HEK293T (cell line): ENCODE measurements around the gene KDM2A.

ENCODE experiments used
- L3MBTL2 ChIP-seq: fragments of 450-650 bp; conservative IDR thresholded peaks from 2 replicates; pipeline ENCODE4 v1.6.1; 2016; ENCODE audit warnings: mild to moderate bottlenecking
- NFRKB ChIP-seq: fragments of 450-650 bp; IDR thresholded peaks from 2 replicates; pipeline ENCODE4 v1.6.1; 2016; ENCODE audit warnings: mild to moderate bottlenecking, moderate library complexity
- ZNF384 ChIP-seq: fragments of 450-650 bp; IDR thresholded peaks from 2 replicates; pipeline ENCODE4 v1.6.1; 2016

- TF ChIP-seq NFRKB (no peak), ZNF384 (no peak), L3MBTL2 (no peak)
These were observed 183.6 kb downstream of the KDM2A start for GRCh38 chr11:67302571-67303131.
